Glutamatergic neuron (in vitro differentiated cells): ENCODE measurements around the gene WNT7B. TPM values are rescaled to one million over a fixed set of nuclear protein-coding genes. Genes with fewer than 3 reads are reported as not detected.

Source experiments
- DNase-seq: peaks from one replicate; pipeline ENCODE4 v3.0.0; 2022
- H3K27ac Mint-ChIP-seq: one replicate; pipeline ENCODE4 v1.8.0; 2020; ENCODE audit warnings: mild to moderate bottlenecking, mixed read lengths, inconsistent platforms; ENCODE audit not compliant: unreplicated experiment
- H3K27me3 Mint-ChIP-seq: one replicate; pipeline ENCODE4 v1.8.0; 2020; ENCODE audit warnings: mild to moderate bottlenecking, moderate library complexity, mixed read lengths, inconsistent platforms; ENCODE audit not compliant: unreplicated experiment
- H3K36me3 Mint-ChIP-seq: one replicate; pipeline ENCODE4 v1.8.0; 2020; ENCODE audit warnings: mild to moderate bottlenecking, mixed read lengths, inconsistent platforms; ENCODE audit not compliant: unreplicated experiment
- H3K4me1 Mint-ChIP-seq: one replicate; pipeline ENCODE4 v1.8.0; 2020; ENCODE audit warnings: mild to moderate bottlenecking, low read depth, mixed read lengths, inconsistent platforms; ENCODE audit not compliant: unreplicated experiment
- H3K4me3 Mint-ChIP-seq: one replicate; pipeline ENCODE4 v1.8.0; 2020; ENCODE audit warnings: mild to moderate bottlenecking, mixed read lengths, inconsistent platforms; ENCODE audit not compliant: unreplicated experiment
- H3K9me3 Mint-ChIP-seq: one replicate; pipeline ENCODE4 v1.8.0; 2020; ENCODE audit warnings: mild to moderate bottlenecking, moderate library complexity, mixed read lengths, inconsistent platforms; ENCODE audit not compliant: unreplicated experiment
- total RNA-seq: library from RNA; stranded (reverse); fragmentation: NEBNext Ultra II Directional; extraction: Animal tissue kit (Norgen Biotek cat#: 25700); gene quantifications from one replicate; pipeline ENCODE4 v1.2.1, GENCODE V29; 2021; ENCODE audit not compliant: unreplicated experiment
- TF ChIP-seq, protein P1 (sequence below): fragments of 200-600 bp; sonication (generic); IDR thresholded peaks from one replicate; pipeline ENCODE4 v1.5.0; 2021; ENCODE audit not compliant: partially characterized antibody, unreplicated experiment

WNT7B gene
- total RNA-seq, 1 donor from 2014 or later: 0.37 TPM

DNA sequence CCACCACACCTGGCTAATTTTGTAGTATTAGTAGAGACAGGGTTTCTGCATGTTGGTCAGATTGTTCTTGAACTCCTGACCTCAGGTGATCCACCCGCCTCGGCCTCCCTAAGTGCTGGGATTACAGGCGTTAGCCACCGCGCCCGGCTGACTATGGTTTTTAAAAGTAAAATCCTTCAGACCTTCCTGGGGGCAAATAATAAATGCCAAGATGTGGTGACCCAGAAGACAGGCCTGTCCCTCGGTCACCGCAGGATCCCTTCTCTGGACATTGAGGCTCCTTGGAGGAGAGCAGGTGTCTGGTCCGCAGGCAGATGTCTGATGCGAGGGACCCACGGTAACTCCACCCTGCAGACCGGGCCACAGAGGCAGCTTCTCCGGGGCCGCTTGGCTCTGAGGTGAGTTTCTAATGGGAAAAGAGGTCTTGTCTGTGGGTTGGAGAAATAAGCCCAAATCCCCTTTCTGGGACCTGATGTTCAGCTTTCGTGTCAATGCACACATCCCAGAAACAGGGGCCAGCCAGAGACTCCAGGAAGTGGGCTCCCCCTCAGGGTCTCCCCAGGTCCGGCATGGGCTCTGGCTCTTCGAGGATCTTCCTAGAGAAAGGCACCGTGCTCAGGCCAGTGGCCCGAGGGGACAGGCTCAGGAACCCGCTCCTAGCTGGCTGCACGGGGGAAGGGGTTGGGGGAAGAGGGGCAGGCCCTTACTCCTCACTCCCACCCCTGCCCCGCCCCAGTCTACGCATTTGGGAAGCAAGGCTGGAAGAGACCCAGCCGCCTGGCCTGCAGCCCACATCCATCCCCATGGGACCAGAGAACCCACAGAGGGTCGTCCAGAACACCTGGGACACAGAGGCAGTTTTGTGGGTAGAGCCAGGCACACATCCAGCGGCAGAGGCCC, 100.6 kb downstream of the WNT7B start:
- no peak for DNase-seq
- peaks cover 4% of the 10 kb centered on the region for H3K27me3 Mint-ChIP-seq
- H3K36me3 Mint-ChIP-seq: peaks cover 22% of the 10 kb centered on the region
- no peak overlapping the region for H3K4me3 Mint-ChIP-seq
- H3K27ac Mint-ChIP-seq: no peak overlapping the region
- peaks cover 2% of the 10 kb centered on the region for H3K9me3 Mint-ChIP-seq
- H3K4me1 Mint-ChIP-seq: peaks cover 6% of the 10 kb centered on the region
- TF ChIP-seq, protein P1, sequence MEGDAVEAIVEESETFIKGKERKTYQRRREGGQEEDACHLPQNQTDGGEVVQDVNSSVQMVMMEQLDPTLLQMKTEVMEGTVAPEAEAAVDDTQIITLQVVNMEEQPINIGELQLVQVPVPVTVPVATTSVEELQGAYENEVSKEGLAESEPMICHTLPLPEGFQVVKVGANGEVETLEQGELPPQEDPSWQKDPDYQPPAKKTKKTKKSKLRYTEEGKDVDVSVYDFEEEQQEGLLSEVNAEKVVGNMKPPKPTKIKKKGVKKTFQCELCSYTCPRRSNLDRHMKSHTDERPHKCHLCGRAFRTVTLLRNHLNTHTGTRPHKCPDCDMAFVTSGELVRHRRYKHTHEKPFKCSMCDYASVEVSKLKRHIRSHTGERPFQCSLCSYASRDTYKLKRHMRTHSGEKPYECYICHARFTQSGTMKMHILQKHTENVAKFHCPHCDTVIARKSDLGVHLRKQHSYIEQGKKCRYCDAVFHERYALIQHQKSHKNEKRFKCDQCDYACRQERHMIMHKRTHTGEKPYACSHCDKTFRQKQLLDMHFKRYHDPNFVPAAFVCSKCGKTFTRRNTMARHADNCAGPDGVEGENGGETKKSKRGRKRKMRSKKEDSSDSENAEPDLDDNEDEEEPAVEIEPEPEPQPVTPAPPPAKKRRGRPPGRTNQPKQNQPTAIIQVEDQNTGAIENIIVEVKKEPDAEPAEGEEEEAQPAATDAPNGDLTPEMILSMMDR: no peak

DNA sequence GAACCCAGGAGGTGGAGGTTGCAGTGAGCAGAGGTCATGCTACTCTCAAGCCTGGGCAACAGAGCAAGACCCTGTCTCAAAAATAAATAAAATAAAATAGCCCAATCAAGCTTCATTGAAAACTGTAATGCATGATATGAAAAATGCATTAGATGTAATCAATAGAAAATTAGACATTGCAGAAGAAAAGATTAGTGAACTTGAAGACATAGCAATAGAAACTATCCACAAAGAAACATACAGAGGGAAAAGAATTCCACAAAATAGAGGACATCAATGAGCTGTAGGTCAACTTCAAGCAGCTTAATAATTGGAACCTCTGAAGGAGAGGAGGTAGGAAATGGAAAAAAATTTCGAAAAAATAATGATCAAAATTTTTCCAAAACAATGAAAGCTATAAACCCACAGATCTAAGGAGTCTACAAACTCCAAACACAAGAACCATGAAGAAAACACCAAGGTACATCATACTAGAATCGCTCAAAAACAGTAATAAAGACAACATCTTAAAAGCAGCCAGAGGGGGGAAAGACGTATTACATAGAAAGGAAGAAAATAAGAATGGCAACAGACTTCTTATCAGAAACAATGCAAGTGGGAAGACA, 104.2 kb downstream of the WNT7B start:
- TF ChIP-seq, protein P1: no peak
- H3K27me3 Mint-ChIP-seq: peaks cover 12% of the 10 kb centered on the region
- H3K4me1 Mint-ChIP-seq: peaks cover 4% of the 10 kb centered on the region
- peaks cover 22% of the 10 kb centered on the region for H3K36me3 Mint-ChIP-seq
- DNase-seq: no peak
- H3K4me3 Mint-ChIP-seq: no peak overlapping the region
- H3K9me3 Mint-ChIP-seq: peaks cover 7% of the 10 kb centered on the region
- H3K27ac Mint-ChIP-seq: no peak overlapping the region

DNA sequence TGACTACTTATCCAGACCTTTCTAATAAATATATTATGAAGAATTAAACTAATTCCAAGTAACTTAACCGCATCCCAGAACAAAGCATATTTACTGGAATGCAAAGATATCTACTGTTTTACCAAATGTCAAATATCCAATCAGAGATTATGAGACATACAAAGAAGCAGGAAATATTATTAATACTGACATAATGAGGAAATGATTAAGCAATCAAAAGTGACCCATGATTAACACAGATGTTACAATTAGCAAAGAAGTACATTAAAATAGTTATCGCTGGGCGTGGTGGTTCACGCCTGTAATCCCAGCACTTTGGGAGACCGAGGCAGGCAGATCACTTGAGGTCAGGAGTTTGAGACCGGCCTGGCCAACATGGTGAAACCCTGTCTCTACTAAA, 105.2 kb downstream of the WNT7B start:
- H3K9me3 Mint-ChIP-seq: peaks cover 7% of the 10 kb centered on the region
- peaks cover 12% of the 10 kb centered on the region for H3K27me3 Mint-ChIP-seq
- TF ChIP-seq, protein P1: no peak
- no peak overlapping the region for H3K4me3 Mint-ChIP-seq
- H3K27ac Mint-ChIP-seq: no peak overlapping the region
- peaks cover 22% of the 10 kb centered on the region for H3K36me3 Mint-ChIP-seq
- no peak for DNase-seq
- H3K4me1 Mint-ChIP-seq: peaks cover 4% of the 10 kb centered on the region

Other genes starting within 250 kb of the WNT7B start
- 1.8 TPM for gene PPARA, start 173.4 kb upstream of the WNT7B start, total RNA-seq